Choroid plexus epithelial cell (primary cell): ENCODE data around the gene CD74.
A peak's percentile ranks its signal among the peaks of the same experiment; 100 is the strongest.
"Not testable (repeated sequence)": the region's sequence is repeated elsewhere in the genome, so short reads cannot be mapped to it uniquely, and the experiment has no call there.

Experiments
- DNase-seq: peaks from one replicate; pipeline ENCODE4 v3.0.0-alpha.2; 2010; ENCODE audit warnings: low read depth
- H3K4me3 ChIP-seq: 2 replicates; pipeline ENCODE4 v1.5.1; 2011; ENCODE audit warnings: low read depth, mild to moderate bottlenecking, control low read depth, low read length, moderate library complexity
- TF ChIP-seq, protein P1 (sequence below): conservative IDR thresholded peaks from 2 replicates; pipeline ENCODE4 v1.5.1; 2011; ENCODE audit warnings: low read depth, mild to moderate bottlenecking, control low read depth, inconsistent platforms, low read length, moderate library complexity

CD74 gene

DNA sequence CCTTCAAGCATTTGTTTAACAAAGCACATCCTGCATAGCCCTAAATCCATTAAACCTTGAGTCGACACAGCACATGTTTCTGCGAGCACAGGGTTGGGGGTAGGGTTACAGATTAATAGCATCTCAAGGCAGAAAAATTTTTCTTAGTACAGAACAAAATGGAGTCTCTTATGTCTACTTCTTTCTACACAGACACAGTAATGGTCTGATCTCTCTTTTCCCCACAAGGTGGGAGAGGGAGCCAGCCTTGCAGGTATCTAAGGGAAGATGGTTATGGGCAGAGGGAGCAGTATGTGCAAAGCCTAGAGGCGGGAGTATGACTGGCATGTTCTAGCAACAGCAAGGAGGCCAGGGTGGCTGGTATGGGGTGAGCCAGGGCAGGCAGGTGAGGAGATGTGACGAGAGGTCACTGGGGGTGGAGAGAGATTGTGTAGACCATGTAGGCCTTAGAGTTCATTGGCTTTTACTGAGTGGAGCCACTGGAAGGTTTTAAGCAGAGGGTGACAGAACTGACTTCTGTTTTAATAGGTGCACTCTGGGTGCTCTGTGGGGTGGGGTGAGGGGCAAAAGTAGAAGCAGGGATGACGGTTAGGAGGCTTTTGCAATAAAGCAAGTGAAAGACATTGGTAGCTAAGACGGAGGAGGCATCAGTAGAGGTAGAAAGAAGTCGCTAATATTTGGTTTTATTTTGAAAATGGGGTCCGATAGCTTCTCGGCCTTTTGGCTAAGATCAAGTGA lies 42.0 kb upstream of the CD74 start:
- H3K4me3 ChIP-seq: no peak overlapping the region
- no peak for DNase-seq
- TF ChIP-seq, protein P1, sequence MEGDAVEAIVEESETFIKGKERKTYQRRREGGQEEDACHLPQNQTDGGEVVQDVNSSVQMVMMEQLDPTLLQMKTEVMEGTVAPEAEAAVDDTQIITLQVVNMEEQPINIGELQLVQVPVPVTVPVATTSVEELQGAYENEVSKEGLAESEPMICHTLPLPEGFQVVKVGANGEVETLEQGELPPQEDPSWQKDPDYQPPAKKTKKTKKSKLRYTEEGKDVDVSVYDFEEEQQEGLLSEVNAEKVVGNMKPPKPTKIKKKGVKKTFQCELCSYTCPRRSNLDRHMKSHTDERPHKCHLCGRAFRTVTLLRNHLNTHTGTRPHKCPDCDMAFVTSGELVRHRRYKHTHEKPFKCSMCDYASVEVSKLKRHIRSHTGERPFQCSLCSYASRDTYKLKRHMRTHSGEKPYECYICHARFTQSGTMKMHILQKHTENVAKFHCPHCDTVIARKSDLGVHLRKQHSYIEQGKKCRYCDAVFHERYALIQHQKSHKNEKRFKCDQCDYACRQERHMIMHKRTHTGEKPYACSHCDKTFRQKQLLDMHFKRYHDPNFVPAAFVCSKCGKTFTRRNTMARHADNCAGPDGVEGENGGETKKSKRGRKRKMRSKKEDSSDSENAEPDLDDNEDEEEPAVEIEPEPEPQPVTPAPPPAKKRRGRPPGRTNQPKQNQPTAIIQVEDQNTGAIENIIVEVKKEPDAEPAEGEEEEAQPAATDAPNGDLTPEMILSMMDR: no peak

DNA sequence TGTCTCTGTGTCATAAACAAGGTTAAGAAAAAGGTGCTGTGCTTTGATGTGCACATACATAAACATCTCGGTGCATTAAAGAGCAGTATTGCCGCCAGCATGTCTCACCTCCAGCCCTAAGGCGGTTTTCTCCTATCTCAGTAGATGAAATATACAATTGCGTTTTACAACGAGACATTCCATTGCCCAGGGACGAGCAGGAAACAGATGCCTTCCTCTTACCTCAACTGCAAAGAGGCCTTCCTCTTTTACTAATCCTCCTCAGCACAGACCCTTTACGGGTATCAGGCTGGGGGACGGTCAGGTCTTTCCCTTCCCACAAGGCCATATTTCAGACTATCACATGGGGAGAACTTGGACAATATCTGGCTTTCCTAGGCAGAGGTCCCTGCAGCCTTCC lies 41.3 kb upstream of the CD74 start:
- DNase-seq, H3K4me3 ChIP-seq: not testable (repeated sequence)

DNA sequence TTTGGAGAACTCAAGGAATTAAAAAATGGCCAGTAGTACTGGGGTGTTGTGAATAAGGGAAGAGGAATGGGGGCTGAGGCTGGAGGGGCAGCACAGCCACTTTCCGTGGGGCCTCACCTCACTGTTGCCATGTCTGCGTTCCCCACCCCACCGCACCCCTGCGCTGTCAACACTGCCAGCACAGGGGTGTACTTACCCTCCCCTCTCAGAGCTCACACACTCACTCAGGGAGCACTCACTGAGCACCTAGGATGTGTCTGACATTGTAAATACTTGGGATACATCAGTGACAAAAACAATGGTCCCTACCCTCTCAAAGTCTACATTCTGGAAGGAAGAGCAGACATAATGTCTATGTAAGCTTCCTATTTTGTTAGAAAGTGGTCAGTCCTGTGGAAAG lies 40.2 kb upstream of the CD74 start:
- no peak overlapping the region for H3K4me3 ChIP-seq
- DNase-seq: no peak
- TF ChIP-seq, protein P1: no peak

DNA sequence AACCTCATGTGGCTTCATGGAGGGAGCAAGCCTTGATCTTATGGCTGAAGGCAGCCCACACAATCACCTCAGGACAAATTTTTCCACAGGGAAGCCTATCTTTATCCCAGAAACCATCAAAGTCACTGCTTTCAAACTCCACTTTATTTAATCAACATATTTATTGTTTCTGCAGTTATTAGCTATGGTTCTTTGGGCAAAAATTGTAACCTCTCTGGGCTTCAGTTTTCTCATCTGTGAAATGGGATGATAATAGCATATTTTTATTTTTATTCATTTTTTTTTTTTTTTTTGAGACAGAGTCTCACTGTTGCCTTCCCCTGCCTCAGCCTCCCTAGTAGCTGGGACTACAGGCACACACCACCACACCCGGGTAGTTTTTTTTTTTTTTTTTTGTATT lies 38.9 kb upstream of the CD74 start:
- TF ChIP-seq, protein P1: no peak
- DNase-seq: no peak

DNA sequence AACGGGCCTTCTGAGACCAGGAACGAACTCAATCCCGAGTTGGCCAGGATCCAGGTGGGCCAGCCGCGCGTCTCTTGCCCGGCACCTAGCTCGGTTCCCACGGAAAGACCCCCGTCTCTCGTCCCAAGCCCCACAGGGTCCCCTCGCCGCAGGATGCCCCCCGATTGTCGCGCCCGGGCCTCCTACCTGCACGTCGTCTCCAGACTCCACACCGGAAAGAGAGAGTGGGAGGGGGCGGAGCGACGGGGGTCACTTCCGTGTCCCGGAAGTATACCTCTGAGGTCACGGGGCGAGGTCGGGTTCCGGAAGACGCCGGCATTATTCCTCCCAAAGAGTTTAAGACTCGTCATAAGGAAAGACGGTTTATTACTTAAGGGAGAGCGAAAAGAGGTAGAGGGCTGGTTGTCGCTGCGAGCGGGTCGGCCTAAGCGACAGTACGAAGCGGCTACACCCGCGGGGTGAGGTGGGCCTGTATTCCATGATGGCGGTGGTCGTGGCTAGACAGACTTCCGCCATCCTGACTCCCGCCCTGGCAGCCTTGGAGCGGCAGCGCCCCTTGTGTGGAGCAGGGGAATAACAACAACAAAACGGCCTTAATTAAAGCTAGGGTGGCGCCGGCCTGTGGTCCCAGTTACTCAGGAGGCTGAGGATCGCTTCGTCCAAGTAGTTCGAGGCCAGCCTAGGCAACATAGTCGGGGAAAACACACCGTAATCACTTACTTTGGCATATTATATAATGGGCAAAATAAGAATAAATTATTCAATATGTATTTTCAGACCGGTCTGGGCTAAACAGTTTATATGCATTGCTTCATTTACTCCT lies 37.0 kb upstream of the CD74 start, which contains the start of gene RPS14:
Gene RPS14, minus strand, starts transcription at position 223 of the 823 bp plus-strand sequence. CDS start 2,006 bp downstream, outside the sequence.
- peak within 1 kb of the TSS; percentile 98 for H3K4me3 ChIP-seq
- DNase-seq: peak; percentile 95

More for the DNA sequence above, 38.9 kb upstream of the CD74 start:
- H3K4me3 ChIP-seq: no peak overlapping the region

DNA sequence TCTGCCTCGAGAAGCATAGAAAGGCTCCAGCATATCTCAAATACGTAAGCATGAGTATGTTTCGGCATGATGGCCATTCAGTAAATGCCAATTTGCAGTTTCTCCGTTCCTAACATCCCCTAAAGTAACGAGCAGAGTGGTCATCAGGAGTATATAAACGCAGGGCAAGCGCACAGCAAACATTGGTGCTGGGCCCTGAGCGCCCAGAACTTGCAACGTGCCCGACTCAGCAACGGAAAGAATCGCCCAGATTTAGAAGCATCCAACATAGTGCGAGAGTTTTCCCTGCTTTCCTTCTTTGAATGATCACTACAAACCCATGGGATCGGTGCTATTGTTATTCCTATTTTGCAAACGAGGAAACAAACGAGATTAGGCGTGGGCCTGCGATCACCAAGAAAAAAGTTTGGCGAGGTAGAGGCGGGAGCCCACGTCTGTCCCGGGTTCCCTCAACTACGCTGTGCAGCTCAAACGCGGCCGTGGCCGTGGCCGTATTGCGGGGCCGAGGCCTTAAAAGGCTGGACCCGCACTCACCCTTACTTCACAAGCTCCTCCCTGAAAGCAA lies 36.3 kb upstream of the CD74 start:
- peak; percentile 43 for DNase-seq
- TF ChIP-seq, protein P1: no peak
- H3K4me3 ChIP-seq: peak overlapping the region; percentile 98

More for the DNA sequence above, 37.0 kb upstream of the CD74 start, which contains the start of gene RPS14:
- TF ChIP-seq, protein P1: peak; percentile 91

DNA sequence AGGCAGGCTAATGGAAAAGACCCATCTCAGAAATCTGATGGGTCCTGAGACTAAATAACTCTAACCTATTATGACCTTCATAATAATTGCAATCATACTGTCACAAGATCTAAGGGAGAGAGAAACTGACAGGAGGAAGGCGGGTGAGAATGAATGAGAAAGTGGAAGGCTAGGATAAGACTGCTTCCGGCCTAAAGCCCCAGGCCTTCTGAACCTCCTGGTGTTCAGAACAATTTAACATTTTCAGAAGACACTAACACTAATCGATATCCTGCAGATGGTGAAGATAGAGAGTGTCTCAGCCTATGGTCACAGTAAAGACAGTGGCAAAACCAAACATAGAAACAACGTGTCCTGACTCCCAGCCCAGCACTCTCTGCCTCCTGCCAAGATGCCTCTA lies 35.6 kb upstream of the CD74 start:
- TF ChIP-seq, protein P1: no peak
- DNase-seq: peak; percentile 22
- peak overlapping the region; percentile 98 for H3K4me3 ChIP-seq
